DMS53 (cell line): ENCODE data around the gene VAV2.

Source experiments
- DNase-seq: peaks from one replicate; lab custom pipeline; 2025; lab: John Stamatoyannopoulos, UW

The VAV2 gene

DNA sequence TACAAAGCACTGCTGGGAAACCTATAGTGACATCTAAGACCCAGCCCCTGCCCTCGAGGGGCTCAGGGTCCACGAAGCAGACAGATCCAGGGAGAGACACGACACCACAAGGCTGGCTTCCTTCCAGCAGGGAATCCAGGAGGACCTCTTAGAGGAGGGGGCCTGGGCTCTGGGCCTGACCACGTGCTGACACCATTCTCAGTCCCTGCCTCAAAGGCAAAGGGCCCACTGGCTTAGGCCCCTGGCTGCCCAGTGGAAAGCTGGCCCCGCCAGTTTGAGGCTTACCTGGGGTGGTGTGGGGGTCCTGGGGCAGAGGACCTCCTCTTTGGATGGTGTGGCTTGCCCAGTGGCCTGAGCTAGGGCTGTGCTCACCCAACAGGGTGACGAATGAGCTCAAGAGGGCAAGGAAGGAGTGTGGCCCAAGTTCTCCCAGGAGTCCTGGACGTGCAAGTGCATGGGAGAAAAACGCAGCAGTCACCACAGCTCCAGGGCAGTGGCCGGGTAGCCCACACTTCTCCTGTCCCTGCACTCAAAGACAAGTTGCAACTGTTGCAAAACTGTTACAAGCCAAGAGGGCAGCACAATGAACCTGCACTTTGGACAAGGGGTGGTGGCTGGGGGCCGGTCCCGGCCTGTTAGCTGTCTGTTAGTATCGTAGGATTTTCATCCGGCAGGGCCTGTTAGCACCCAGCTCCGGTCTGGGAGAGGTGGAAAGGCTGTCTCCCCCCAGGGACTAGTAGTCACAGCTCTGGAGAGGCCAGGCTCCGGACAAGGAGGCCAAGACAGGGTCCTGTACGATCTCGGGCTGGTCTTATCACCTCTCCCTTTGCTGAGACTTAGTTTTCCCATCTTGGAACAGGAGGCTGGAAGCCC, 252.5 kb downstream of the VAV2 start:
- DNase-seq = no peak

DNA sequence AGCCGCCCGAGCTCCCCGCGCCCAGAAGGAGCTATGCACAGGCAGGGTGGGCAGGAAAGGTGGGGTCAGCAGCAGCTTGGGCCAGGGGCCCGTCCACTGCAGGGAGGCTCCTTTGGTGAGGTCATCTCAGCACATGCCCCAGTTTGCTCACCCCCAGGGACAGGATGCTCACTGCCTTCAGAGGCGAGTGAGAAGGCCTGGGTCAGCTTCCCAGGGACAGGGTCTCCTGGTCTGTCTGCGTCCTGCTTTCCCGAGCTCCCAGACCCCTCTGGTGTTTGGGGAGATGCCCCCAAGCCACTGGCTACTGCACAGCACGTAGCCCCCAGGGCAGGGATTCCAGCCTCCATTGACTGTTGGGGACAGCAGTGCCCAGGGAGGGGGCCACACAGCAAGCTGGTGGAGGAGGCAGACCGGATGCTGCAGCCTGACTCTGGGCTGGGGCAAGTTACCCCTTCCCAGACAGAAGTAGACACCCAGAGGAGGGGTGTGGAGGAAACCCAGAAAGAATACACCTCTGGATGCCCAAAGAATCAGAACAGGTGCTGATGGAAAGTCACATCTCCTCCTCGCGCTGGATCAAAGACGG, 253.4 kb downstream of the VAV2 start:
- no peak for DNase-seq

DNA sequence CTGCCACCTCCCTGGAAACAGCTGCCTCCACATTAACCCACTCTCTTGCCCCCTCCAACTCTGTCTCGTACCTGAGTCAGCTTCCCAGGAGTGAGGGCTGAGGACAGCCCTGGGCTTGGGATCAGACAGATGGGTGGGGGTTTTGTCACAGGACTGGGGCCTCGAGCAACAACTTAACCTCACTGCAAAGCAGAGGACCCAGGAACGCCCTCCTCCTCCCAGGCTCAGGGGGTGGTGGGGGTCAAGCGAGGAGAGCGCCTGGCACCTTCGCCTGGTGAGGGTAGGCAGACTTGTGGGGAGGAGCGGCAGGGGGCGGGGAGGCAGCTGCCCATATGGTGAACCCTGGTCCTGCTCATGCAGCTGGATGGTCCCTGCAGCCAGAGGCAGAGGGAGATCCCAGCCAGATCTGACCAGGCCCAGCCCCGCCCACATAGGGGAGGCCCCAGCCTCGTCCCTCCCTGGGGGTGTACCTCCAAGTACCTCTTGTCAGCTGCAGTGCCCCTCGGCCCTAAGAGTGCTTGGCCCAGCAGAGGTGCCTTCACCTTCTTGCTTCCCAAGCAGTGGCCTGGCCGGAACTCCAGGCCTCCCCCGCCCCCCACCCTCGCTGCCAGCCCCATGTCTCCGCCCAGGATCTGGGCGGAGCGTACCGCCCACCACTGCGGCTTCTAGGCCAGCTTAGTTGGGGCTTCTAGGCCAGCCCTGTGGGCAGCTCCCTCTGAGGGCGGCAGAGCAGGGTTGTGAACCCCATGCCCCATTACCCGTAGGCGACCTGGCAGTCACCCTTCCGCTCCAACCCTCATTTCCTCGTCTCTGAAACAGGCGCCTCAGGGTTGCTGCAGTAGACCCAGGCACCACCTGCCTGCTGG, 254.1 kb downstream of the VAV2 start, which contains the start of gene SARDH:
Gene SARDH, minus strand, starts transcription at position 579 of the 866 bp plus-strand sequence. CDS start 4,179 bp downstream, outside the sequence.
- peak; percentile 87 for DNase-seq

DNA sequence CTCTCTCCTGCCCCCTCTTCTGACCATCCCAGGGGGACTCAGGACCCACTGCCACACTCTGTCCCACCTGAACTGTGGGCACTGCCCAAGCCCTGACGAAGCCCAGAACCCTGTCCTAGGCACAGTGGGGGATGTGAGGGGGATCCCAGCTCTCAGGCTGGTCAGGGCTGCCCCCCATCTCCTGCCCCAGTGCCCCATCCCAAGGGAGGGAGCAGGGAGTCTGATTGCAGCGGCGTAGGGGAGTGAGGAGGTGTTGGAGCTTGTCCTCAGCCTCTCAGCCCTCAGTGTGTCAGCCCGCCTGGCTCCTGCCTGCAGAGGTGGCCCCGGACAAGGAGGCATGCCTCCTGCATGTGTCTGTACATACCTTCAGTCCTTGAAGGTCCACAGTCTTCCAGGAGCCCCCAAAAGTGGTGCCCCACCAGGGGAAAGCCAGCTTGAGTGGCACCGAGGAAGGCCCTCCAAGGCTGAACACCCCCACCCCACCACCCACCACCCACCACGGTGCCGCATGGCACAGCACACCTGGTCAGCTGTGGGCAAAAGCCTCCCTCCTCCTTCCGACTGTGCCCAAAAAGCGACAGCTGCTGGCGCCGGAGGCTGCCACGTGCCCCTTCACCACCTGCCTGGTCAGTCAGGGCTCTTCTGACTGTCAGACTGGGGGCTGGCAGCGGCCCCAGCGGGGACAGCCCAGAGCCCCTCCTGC, 254.9 kb downstream of the VAV2 start:
- peak; percentile 75 for DNase-seq

DNA sequence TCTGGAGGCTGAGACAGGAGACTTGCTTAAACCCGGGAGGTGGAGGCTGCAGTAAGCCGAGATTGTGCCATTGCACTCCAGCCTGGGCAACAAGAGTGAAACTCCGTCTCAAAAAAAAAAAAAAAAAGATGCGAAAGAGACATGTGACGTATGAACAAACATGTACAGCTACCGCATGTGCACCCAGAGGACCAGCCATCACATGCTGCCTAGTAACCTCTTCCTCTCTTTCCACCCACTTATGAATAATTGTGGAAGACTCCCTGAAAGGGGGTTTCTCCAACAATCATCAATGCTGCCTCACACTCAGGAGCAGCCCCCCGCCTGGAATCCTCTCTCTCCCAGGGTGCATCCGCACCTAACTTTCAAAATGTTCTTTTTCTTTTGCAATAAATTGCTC, 256.2 kb downstream of the VAV2 start:
- no peak for DNase-seq

DNA sequence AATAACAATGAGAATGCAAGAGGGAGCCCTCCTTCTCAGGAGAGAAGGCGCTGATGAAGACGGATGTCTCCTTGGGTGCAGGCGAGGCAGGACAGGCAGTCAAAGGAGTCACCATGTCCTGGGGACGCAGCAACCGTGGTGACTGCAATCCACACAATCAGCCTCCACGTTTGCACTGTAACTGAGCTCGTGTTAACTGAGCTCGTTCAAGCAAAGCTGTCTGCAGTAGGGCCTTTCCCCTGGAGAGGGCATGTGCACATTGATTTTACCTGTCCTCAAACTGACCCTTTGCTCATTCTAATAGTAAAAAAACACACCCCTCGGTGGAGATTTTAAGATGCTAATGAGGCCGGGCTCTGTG, 256.7 kb downstream of the VAV2 start:
- peak; percentile 35 for DNase-seq

DNA sequence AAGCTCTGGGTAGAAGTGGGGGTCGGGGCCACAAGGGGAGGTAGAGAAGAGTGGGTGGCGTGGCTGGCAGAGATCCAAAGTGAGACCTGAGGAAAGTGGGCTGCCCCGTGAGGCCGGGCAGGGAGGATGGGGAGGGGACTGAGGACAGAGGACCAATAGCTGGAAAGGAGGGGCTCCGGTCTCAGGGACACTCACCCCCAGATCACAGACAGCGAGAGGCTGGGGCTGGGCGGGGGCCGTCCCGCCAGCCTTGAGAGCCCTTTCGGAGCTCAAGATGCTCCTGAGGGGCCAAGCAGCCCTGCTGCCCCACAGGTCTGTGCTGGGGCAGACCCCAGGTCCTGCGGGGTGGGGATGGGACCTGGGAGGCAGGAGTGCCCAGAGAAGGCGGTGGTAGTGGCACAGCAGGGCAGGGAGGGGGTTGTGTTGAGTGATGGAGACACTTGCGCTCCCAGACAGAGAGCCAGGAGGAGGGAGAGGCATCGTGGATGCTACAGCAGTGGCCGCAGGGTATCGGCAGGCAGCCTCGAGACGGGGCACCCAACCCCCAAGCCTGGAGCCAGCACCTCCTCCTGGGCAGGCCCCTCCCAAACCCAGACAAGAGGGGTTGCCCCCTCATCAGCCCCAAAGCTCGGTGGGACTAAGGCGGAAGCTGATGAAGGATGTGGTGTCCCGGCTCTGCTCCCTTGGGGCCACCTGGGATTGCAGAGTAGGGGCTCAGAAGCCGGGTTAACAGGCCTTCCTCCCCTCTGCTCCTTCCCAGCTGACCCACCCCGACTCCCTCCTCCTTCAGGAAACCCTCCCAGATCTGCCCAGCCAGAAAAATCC, 257.3 kb downstream of the VAV2 start:
- DNase-seq = no peak

DNA sequence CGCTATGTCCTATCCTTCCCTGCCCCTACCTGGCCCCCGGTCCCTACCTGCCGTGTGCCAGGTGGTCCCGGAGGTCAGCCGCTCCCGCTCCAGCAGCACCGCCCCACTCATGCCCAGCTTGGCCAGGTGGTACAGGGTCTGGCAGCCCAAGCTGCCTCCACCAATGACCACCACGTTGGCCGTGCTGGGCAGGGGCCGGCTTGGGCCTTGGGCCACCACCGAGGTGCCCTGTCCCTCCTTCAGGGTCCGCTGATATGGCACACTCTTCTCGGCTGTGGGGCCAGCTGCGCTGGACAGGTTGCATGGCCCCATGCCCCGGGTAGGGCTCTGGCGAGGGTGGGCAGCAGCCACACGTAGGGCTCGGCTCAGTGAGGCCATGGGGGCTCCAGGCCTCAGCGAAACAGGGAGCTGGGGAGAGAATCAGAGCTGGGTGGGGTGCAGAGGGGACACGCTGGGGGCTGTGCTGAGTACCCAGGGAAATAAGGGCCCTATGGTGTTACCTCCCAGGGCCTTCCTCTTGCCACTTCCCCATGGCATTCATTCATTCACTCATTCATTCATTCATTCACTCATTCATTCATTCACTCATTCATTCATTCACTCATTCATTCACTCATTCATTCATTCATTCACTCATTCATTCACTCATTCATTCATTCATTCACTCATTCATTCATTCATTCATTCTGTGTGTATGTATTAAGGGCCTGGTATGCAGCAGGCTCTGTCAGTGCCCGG, 258.2 kb downstream of the VAV2 start:
- DNase-seq = peak; percentile 26

DNA sequence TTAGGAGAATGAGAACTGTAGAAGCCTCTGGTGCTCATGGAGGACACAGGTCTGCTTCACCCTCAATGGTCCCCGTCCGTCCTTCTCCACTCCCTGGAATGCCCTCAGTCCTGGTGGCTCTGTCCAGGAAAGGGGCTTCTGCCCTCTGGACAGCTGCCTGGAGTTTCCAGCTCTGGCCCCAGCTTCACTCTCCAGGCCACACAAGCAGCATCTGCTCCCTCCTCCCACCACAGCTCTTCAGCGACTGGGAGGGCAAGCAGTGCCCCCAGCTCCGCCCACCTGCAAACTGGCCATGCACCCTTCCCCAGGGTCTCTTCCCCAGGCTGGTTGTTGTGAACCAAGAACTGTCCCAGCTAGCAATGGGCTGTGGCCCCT, 258.7 kb downstream of the VAV2 start:
- DNase-seq = peak; percentile 45

DNA sequence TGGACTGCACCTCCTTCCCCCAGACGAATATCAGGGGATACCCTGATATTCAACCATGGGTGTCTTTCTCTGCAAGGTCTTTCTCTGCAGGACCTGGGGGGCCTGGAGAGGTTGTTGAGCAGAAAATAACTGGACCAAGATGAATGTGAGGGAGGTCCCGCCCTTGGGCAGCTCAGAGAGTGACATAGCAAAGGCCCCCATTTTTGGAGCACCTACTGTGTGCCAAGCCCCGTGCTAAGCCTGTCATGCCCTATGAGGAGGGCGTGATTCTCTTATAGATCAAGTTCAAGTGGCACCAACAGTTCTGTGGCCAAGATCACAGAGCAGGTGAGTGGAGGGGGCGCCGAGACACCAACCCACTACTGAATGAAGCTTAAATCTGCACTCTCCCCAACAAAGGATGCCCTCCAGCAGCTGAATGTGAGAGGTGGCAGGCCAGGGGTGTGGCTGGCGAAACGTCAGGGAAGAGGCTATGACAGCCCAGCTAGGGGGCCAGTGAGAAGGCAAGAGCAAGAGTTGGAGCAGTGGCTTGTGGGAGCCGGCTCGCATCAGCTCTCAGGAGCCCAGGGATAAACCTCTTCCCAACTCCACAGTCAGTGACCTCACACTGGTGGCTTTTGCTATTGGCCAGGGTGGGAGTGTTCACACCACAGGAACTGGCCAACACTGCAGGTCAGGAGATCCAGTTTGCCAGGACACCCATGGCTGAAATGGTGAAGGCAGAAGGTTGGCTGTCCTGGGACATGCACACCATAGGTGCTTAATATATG, 259.3 kb downstream of the VAV2 start:
- DNase-seq = peak; percentile 35

DNA sequence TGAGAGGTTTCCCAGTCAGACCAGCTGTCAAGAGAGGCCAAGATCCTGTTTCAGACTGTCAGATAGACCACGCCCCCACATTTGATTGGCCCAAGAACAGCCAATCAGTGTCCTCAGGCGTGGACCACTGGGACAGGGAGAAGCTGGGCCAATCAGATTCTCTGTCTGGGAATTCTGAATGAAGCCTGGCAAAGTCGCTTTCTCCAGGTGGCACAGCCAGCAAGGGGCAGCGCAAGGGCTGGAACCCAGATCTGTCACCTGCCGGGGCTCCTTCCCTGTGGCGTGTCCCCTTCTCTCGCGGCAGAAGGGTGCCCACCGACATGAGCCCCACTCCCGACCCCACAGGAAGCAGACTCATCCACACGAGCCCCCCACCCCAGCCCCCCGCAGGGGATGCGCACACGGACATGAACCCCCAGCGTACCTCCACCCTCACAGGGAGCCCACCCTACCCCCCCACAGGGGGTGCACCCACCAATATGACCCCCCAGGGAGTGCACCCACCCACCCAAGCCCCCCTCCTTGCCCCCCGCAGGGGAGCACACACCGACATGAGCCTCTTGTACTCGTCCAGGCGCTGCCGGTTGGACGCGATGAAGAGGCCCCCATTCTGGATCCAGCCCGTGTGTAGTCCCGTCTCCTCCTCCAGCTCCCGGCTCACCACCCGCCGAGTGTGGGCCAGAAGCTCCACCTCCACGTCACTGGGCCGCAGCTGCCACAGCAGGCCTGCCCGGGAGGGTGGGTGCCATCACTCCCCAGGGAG, 260.1 kb downstream of the VAV2 start:
- DNase-seq = peak; percentile 74

DNA sequence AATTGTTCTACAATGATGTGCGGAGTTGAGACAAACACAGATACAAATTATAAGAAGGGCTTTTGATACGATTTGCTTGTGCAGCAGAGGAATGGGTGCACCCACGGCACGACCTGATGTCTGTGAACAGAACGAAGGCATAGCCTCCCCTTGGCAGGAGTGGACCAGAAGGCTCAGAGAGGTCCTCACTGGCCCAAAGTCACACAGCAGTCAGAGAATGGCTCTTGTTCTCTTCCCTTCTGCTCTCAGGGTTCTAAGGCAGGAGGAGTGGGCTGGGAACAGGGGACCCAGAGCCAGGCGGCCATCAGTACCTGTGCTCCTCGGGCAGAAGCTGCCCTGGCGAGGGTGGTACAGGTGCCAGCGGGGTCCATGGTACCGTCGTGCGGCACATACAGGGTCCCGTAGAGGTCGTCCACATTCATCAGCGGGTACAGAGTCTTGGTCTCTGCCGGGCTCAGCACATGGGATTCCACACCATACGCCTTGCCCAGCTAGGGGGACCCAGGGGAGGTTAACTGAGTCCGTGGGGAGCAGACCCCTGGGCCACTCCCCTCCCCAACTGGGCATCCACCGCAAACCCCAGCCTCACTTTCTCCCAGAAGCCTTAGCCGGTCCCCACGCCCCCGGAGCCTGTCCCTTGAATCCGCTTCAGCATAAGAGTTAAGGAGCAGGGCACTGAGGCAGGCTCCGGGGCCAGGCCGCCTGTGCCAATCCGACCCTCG, 261.0 kb downstream of the VAV2 start:
- no peak for DNase-seq

DNA sequence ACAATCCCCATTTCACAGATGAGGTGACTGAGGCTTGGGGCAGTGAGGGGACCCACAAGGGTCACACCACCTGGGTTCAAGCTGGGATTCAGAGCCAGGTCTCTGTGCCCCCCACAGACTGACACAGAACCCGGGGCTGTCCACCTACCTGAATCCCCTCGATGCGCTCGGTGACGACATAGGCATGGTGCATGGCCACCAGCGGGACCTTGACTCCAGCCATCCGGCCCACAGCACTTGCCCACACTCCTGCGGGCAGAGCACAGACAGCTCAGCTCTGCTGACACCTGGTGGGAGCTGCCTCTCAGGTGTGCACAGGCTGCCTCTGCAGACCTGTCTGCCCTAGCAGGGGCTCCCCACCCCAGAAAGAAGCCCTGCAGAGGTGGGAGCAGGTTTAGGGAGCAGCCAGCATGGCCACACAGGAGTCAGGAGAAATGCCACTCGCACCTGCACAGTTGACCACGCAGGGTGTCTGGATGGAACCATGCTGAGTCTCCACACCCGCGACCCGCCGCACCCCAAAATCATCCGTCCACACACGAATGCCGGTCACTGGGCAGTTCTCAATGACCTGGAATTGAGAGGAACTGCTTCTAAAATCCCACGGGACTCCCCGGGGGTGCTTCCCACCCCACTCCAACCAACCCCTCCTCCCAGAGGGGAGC, 262.4 kb downstream of the VAV2 start:
- no peak for DNase-seq

DNA sequence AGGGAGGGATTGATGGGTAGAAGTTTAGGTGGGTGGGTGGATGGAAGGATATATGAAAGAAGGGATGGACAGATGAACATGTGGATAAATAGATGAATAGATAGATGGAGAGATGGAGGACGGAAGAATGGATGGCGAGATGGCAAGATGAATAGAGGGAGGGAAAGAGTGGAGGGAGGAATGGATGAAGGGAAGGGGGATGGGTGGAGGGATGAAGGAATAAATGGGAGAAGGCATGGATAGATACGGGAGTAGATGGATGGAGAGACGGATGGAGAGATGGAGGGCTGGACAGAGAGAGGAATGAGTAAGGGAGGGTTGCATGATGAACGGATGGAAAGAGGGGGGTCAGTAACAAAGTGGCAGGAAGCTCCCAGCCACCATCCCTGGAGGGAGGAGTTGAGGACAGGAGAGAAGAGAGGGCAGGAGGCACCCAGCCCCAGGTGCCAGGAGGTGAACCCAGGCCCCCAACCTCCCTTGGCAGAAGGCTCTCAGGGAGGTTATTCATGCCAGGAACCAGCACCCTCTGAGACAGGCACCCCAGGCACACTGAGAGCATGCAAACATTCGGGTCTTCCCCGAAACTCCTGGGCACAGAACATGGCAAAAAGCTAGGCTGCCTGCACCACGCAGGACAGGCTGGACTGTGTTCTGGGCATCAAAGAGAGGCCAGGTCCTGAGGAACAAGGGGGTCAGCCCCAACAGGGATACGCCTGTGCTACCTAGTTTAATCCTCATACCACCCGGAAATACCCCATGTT, 263.1 kb downstream of the VAV2 start:
- no peak for DNase-seq

DNA sequence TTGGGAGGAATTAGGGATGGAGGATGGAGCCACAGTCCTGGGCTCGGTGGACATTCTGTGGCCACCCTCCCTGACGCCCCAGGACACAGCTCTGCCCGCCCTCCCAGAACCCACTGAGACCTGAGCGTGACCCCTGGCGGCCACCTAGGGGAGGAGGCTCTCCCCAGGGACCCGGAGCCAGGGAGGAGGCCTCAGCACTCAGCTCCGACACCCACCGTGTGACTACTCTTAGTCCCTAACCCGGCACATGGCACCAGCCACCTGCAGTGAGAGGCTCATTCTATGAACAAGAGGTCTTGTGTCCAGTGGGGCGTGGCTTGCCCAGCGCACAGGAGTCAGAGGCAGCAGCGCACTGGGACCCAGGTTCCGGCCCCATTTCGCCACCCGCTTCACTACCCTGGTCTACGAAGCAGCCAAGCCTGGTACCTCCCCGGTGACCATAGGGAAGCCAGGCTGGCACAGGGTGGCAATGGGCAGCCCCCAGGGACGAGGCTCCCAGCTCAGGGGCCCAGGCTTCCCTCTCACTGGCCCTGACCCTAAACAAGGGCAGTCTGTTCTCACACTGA, 264.2 kb downstream of the VAV2 start:
- no peak for DNase-seq

DNA sequence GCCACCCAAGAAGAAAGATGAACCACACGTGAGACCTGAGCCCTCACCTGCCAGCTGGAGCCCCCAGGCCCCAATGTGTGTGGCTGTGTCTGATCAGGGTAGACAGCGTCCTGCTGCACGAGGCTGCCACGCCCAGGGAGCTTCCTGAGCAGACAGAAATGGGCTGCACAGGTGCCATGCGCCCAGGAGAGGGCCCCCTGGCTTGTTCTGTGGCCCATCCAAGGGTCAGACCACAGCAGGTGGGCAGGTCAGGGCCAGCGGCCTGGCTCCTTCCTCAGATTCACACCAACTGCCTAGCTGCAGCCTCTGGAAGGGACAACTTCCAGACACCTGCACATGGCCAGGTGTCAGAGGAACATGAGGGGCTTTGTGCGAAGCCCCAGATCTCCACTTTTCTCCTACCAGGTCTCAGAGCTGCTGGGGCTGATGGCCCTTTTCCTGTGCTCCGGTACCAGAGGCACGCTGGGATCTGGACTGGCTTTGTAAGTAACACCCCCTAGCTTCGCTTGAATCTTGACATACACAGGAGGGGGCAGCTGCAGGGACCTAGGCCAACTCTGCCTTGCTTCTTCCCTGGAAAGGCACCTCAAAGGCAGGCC, 264.7 kb downstream of the VAV2 start:
- peak; percentile 32 for DNase-seq
